GM08714 (cell line): ENCODE data around the gene NTSR1.

ENCODE experiments used
- H3K4me3 ChIP-seq: fragments of 200-500 bp; sonication (Bioruptor generic); 2 replicates; pipeline ENCODE4 v1.5.1; 2014; ENCODE audit warnings: mild to moderate bottlenecking, low read length, inconsistent platforms
- ZNF274 ChIP-seq: IDR thresholded peaks from 2 replicates; pipeline ENCODE4 v1.6.1; 2012; ENCODE audit warnings: mild to moderate bottlenecking, low read depth, low read length

Gene NTSR1

DNA sequence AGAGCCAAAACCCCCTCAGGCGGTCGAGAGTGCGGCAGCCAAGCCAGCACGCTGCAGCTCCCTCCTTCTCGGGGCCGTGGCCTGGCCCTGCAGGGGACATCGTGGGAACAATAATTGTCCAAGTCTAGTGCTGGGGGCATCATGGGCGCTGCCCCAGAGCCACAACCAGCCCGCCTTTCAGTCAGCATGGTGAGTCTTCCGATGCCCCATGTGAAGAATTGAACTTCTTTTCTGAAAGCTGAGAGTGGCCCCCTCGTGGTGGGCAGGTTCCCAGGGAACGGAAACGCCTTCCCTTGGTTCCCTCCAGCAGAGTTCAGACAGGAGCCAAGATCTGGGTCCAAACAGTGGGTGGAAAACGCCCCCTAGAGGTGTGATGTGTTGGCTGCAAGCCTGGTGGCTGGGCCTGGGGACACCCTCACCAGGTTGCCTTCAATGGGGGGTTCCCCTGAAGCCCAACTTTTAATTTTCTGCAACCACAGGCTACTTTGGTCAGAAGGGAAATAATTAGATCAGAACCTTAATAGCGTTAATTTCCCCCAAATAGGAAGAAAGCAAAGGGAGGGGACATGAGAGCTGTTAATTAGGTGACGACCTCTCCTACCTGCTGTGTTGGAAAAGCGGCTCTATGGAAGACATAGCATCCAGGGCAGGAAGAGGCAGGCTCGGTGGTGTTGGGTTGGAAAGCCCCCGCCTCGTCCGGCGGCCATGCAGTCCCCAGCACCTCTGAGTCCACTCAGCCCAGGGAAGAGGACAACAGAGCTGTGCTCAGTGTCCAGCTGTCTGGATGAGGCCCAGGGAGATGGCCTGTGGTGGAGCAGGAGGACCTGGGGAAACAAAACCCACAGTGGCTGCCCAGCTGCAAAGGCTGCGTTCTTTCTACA is 82.9 kb downstream of the NTSR1 start:
- no peak overlapping the region for H3K4me3 ChIP-seq
- no peak for TF ChIP-seq ZNF274

DNA sequence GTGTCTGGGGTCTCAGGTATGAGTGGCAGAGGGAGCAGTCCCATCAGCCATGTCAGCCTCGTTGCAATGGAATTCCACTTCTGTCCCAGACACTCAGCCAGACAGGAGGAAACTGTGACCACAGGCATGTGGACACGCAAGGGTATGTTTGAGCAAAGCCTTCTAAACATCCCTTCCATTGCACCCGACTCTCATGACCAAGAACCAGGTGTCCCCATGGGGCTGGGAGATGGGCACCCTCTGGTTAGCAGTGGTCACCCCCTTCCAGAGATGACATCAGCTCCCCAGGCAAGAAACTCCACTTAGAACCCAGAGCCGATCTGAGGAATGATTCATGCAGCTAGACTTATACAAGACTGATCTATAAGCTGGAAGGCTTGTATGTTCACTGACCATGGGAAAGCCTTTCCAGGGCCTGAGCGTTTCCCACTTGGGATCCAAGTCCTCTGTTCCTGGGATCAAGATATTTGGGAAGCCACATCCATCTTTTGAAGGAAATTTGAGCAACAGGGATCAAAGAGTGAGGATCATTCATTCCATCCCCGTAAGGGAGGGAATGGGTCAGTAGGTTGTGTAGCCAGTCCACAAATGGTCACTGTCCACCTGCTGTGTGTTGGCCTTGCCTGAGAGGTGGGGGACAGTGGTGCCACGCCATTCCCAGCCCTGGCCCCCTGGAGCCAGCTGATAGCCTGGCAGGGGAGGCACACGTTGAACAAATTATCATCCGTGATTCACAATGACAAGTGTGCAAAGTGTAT is 83.7 kb downstream of the NTSR1 start:
- H3K4me3 ChIP-seq: no peak overlapping the region
- TF ChIP-seq ZNF274: no peak

- H3K4me3 ChIP-seq: no peak overlapping the region
- TF ChIP-seq ZNF274: no peak
Observed at GRCh38 chr20:62792940-62793756, 84.5 kb downstream of the NTSR1 start.

DNA sequence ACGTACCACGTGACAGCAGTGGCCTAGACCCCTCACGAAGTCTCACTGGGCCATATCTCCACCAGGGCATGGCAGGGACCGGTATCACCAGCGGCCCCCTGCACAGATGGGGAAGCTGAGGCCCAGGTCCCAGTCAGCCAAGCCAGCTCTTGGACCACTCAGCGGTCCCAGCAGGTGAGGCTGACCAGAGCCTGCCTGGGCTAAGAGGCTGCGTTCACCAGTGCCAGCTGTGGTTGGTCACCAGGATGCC is 85.0 kb downstream of the NTSR1 start:
- peak overlapping the region; percentile 14; the same call in 1 of the 2 replicates for H3K4me3 ChIP-seq
- TF ChIP-seq ZNF274: no peak

GRCh38 chr20:62794007-62794724 is 85.5 kb downstream of the NTSR1 start:
- H3K4me3 ChIP-seq: peak overlapping the region; percentile 65; the same call in 1 of the 2 replicates

GRCh38 chr20:62795023-62795761 is 86.6 kb downstream of the NTSR1 start:
- TF ChIP-seq ZNF274: no peak
- H3K4me3 ChIP-seq: peak overlapping the region; percentile 65; the same call in 1 of the 2 replicates

More at GRCh38 chr20:62794007-62794724, 85.5 kb downstream of the NTSR1 start:
- TF ChIP-seq ZNF274: no peak

- TF ChIP-seq ZNF274: no peak
- H3K4me3 ChIP-seq: peak overlapping the region; percentile 60; the same call in 1 of the 2 replicates
Observed at GRCh38 chr20:62796699-62797491, 88.3 kb downstream of the NTSR1 start.

GRCh38 chr20:62797671-62798532 is 89.3 kb downstream of the NTSR1 start:
- H3K4me3 ChIP-seq: no peak overlapping the region
- TF ChIP-seq ZNF274: no peak

DNA sequence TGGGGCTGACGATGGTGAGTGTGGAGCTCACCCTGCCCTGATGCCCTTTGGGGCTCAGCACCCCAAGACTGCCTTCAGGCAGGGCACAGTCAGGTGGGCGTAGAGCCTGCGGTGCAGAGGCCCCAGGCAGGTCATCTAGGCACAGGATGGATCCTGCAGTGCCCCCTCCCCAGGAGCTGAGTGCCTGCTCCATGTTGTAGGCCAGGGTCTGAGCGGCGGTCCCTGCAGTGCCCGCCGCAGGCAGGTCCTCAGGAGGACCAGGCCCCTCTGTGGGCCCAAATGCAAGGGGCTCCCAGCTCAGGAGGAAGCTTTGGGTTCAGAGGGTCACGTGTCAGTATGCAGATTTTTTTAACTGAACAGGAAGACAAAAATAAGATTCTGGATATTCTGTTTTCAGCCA is 90.4 kb downstream of the NTSR1 start:
- no peak overlapping the region for H3K4me3 ChIP-seq
- no peak for TF ChIP-seq ZNF274

- no peak for TF ChIP-seq ZNF274
- no peak overlapping the region for H3K4me3 ChIP-seq
Observed at GRCh38 chr20:62799459-62799858, 90.8 kb downstream of the NTSR1 start.

DNA sequence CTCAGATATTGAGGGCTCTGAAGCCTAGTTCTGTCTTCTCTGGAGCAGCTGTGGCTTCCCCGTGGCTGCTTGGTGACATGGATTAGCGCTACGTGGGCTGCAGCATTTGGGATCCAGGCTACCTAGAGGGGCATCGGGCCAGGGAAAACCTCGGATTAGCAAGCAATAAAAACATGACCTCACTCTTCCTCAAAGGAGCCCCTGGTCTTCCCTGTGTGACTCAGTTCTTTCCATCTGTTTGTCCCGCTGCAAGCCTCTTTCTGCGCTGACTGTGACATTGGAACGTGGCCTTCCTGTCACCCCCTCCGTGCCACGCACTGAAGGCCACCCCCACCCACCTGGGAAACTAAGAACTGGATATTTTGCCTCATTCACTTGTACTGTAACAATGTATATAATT is 91.2 kb downstream of the NTSR1 start:
- no peak for TF ChIP-seq ZNF274
- no peak overlapping the region for H3K4me3 ChIP-seq
